ENCODE data around the gene SEZ6L.

The SEZ6L gene

DNA sequence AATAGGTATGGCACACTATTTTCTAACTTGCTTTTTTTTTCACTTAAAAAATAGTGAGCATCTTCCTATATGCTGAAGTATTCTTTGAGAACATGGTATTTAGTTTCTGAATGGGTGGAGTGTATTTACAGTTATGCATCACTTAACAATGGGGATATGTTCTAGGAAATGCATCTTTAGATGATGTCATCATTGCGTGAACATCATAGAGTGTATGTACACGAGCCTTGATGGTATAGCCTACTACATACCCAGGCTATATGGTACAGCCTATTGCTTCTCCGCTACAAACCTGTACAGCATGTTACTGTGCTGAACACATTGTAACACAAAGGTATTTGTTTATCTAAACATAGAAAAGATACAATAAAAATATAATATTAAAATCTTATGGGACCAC lies 135.5 kb downstream of the SEZ6L start:
- DNase-seq = no peak

DNA sequence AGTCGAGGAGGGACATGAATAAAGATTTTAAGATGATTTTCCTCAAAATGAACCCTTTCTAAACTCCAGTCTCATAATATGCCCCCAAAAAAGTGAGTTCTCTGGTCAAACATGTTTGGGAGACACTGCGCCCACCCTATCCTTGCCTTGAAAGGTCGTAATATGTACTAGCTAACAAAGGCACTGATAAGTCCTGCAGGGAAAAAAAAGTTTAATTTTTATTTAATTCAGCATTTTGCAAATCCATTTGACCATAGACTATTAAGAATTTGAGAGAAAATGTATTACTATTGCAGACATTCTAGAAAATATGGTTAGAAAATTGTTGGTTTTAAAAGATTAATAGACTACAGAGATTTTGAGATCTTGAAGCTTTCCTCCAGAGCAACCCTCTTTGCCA lies 139.2 kb downstream of the SEZ6L start:
- DNase-seq = no peak

GRCh38 chr22:26310616-26311015 lies 141.4 kb downstream of the SEZ6L start:
- no peak for DNase-seq

DNA sequence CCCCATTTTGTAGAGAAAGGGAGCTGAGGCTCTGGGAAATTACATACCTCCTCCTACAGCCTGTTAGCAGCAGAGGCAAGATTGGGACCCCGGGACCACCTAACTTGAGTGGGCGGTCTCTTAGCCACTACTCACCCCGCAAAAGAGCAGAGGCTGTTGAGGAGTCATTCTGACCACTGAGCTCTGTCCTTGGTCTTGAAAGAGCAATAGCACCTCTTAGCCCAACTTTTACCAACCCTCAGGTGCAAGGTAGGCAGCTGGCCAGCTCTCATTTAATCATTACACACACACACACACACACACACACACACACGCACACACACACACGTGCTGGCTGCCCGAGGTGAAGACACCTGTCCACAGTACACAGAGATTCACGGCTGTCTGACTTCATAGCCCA lies 144.0 kb downstream of the SEZ6L start:
- DNase-seq = no peak

DNA sequence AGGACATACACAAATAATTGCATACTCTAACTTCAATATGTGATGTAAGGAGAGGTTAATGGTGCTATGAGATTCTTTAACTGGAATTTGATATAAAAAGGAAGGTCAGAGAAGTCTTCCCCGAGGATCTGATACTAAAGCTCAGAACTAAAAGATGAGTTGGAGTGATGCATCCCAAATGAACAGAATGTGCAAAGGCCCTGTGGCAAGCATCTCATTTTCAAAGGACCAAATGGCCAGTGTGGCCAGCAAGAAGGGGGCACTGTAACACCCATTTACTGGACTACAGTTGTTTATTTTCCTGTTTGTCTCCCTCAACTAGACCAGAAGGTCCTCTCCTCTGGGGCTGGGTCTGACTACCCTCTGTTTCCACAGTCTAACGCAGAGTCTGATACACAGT lies 144.9 kb downstream of the SEZ6L start:
- no peak for DNase-seq

DNA sequence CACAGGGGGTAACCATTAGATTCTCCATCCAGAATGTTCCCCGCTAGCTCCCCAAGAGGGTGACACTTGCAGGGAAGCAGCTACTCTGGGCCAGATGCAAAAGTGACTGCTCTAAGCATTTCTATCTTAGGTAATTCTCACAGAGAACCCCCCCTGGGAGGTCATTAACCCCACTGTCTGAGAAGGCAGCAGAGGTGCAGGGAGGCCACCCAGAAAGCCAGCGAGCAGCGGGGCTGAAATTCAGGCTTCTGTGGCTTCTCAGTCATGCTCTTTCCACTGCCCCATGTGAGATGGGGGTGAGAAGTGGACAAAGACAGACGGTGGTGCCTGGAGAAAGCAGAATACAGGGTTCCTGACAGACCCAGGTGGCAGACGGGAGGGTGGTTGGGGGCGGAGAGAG lies 145.4 kb downstream of the SEZ6L start:
- DNase-seq = no peak

DNA sequence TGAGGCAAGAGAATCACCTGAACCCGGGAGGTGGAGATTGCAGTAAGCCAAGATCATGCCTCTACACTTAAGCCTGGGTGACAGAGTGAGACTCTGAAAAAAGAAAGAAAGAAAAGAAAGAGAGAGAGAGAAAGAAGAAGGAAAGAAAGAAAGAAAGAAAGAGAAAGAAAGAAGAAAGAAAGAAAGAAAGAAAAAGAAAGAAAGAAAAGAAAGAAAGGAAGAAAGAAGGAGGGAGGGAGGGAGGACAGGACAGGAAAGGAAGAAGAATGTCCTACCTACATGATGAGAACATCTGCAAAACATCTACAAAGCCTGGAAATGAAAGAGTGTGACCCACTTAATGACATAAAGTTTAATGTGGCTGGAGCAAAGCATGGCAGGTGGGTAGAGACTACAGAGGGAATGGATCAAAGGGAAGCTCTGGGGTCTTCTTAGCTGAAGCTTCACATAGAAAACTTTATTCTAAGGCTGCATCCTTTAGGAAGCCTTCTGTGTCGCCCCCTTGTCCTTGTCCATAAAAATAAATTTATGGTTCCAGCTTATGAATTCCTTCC lies 147.5 kb downstream of the SEZ6L start:
- no peak for DNase-seq

DNA sequence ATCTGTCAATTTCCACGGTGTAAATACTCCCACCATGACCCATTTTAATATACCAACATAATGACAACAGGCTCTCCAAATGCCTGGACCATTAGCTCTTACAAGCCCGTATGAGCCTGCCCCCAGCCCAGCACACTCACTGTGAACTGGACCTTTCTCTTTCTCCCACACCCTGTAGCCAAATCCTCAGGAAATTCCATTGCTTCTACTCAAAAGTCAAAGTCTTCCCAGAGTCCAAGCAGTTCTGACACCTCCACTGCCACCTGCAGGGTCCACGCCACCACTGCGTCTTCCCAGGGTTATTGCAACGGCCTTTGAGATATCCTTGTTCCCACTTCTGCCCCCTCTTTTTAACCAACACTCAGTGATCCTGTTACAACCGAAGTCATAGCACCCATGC lies 149.7 kb downstream of the SEZ6L start:
- DNase-seq = no peak

DNA sequence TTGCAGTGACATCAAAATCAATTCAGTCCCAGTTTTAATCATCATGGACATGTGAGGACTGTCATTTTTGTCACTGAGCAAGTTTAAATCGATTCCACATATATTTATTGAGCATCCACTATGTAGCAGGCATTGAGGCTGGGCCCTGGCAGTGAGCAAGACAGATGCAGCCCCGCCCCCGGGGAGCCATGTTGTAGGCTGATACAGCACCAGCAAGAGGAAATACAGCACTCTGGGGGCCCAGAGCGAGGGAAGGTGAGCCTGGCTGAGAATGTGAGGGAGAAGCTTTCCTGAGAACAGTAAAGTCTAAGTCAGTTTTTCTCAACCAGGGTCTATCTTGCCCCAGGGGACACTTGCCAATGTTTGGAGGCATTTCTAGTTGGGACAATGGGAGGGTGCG lies 151.2 kb downstream of the SEZ6L start:
- DNase-seq = no peak

GRCh38 chr22:26321469-26321913 lies 152.2 kb downstream of the SEZ6L start:
- no peak for DNase-seq

GRCh38 chr22:26322179-26322905 lies 153.1 kb downstream of the SEZ6L start:
- no peak for DNase-seq

DNA sequence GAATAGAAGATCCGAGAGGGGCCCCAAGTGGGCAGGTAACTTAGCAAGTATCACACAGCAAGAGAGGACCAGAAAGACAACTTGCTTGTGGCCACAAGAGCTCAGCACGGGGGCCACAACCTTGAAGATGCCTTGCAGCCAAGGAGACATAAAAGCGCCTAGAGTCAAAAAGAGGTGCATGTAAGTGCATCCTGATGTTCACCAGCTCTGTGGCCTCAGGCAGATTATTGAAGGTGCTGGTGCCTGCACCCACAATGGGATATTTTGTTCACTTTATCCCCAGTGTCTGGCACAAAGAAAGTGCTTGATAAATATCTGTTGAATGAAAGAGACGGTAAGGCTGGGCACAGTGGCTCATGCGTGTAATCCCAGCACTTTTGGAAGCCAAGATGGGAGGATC lies 153.8 kb downstream of the SEZ6L start:
- no peak for DNase-seq

- no peak for DNase-seq
Measured at GRCh38 chr22:26324150-26324549, 154.9 kb downstream of the SEZ6L start.

- no peak for DNase-seq
Measured at GRCh38 chr22:26325641-26326040, 156.4 kb downstream of the SEZ6L start.

- DNase-seq = no peak
Measured at GRCh38 chr22:26326803-26327202, 157.5 kb downstream of the SEZ6L start.

DNA sequence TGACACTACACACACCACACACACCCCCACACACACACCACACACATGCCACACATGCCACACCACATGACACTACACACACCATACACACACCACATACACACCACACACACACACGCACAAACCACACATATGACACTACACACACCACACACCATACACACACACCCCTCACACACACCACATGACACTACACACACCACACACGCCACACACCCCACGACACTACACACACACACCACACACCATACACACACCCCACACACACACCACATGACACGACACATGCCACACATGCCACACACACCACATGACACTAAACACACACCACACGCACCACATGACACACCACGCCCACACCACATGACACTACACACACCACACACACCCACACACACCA lies 158.0 kb downstream of the SEZ6L start:
- no peak for DNase-seq

DNA sequence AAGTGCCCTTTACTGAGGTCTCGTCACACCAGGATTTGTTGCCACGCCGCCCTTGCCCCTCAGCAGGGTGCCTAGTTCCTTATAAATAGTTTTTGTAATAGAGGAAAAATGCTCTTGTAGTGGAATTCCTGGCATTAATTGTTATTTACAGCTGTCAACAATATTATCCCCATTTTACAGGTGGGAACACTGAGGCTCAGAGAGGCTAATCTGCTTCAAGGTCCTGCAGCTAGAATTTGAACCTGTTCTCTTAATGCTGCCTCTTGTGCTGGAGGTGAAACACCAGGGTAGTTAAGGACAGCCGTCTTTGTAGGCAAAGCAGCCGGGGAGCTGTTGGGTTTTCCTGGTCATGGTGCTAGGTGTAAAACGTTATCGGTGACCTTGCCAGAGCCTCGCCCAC lies 159.0 kb downstream of the SEZ6L start:
- DNase-seq = no peak

- peak; percentile 70 for DNase-seq
Measured at GRCh38 chr22:26330971-26331625, 161.8 kb downstream of the SEZ6L start.

- no peak for DNase-seq
Measured at GRCh38 chr22:26333088-26333800, 164.0 kb downstream of the SEZ6L start.

DNA sequence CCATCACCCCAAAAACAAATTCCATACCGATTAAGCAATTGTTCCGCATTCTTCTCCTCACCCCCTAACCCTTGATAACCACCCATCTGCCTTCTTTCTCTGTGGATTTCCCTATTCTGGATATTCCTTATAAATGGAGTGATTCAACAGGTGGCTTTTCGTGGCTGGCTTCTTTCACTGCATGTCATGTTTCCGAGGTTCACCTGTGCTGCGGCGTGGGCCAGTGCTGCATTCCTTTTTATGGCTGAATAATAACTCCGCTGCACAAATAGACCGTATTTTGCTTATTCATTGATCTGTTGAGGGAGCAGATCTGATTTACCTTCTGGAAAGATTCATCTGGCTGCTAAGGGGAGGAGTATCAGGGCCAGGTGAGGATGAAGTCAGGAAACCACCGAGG lies 165.0 kb downstream of the SEZ6L start:
- DNase-seq = no peak

- DNase-seq = no peak
Measured at GRCh38 chr22:26336773-26337172, 167.5 kb downstream of the SEZ6L start.

- no peak for DNase-seq
Measured at GRCh38 chr22:26339755-26340154, 170.5 kb downstream of the SEZ6L start.

DNA sequence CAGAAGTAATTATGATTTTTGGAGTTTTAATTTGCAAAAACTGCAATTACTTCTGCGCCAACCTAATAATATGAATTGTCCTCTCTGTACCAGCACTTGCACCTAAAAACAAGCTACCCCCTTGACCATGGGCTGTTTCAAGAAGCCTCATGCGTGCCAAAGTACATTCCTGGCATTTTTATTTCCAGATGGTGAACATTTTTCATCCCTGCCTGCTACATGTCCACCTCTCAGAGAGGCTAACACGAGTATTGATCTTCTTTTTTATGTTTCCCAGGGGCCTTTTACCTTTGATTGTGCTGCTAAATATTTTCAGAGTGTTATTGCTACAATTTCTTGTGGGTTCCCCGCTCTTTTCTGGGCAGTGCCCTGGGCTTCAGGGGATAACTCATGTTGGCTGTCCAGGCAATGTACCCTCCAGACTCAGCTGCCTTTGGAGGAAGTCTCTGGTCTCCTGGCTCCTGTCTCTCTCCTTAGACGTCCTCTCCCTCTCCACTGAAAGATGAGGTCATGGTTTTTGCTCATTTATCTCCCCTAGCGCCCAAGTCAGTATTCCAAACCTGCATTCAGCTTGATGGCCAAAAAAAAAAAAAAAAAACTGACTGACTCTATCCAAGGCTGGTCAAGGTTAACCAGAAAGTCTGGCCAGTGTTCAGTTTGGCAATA lies 173.6 kb downstream of the SEZ6L start:
- no peak for DNase-seq
